HepG2 (cell line): ENCODE data around the gene BATF2. TPM values are rescaled to one million over a fixed set of nuclear protein-coding genes. Genes with fewer than 3 reads are reported as not detected.
A peak's percentile ranks its signal among the peaks of the same experiment; 100 is the strongest.

Experiments used
- GATAD2A ChIP-seq: IDR thresholded peaks from 2 replicates; pipeline ENCODE4 v1.6.1; 2016
- HOXA3 ChIP-seq: sonication (generic); formaldehyde crosslinking; IDR thresholded peaks from 2 replicates; pipeline ENCODE4 v1.5.0; 2020; ENCODE audit warnings: missing genetic modification reagents
- KDM5B ChIP-seq: sonication (generic); formaldehyde crosslinking; IDR thresholded peaks from 2 replicates; pipeline ENCODE4 v1.4.0; 2020; ENCODE audit warnings: missing genetic modification reagents, mild to moderate bottlenecking, borderline replicate concordance
- NR2F1 ChIP-seq, 2 experiments: fragments of 450-650 bp in 1 of 2; formaldehyde crosslinking in 1 of 2; IDR thresholded peaks; 2 replicates each; pipeline versions ENCODE4 v1.5.0 to v1.6.1; 2016 to 2020; ENCODE audit warnings: mild to moderate bottlenecking in 1 of 2, missing compliant biosample characterization in 1 of 2, missing genetic modification reagents in 1 of 2, moderate library complexity in 1 of 2
- RFX1 ChIP-seq: fragments of 450-650 bp; IDR thresholded peaks from 2 replicates; pipeline ENCODE4 v1.6.1; 2017
- SIN3A ChIP-seq: IDR thresholded peaks from 2 replicates; pipeline ENCODE4 v1.6.1; 2011; ENCODE audit warnings: low read depth, mild to moderate bottlenecking, control low read depth, low read length, borderline replicate concordance
- TBL1XR1 ChIP-seq: fragments of 150-350 bp; IDR thresholded peaks from 2 replicates; pipeline ENCODE4 v1.6.1; 2014; ENCODE audit warnings: borderline replicate concordance, low read length; ENCODE audit not compliant: partially characterized antibody
- ZNF446 ChIP-seq: sonication (generic); formaldehyde crosslinking; IDR thresholded peaks from 2 replicates; pipeline ENCODE4 v1.5.0; 2020; ENCODE audit warnings: mild to moderate bottlenecking, missing genetic modification reagents
- ZNF605 ChIP-seq: sonication (generic); formaldehyde crosslinking; IDR thresholded peaks from 2 replicates; pipeline ENCODE4 v1.8.0; 2022; ENCODE audit warnings: mild to moderate bottlenecking, missing genetic modification reagents
- ZNF776 ChIP-seq: sonication (generic); formaldehyde crosslinking; IDR thresholded peaks from 2 replicates; pipeline ENCODE4 v1.4.0; 2020; ENCODE audit warnings: mild to moderate bottlenecking, missing genetic modification reagents
- ZSCAN25 ChIP-seq: sonication (generic); formaldehyde crosslinking; IDR thresholded peaks from 2 replicates; pipeline ENCODE4 v1.8.0; 2022; ENCODE audit warnings: mild to moderate bottlenecking, missing genetic modification reagents
- polyA plus RNA-seq, 8 experiments: library from polyadenylated mRNA; depleted of rRNA in 3 of 8; stranded (reverse) in 7 of 8; unstranded in 1 of 8; fragments of >200 nt; fragmentation: Illumina TruSeq in 4 of 8; extraction: Trizol in 4 of 8; gene quantifications; 2 replicates each; pipeline versions ENCODE4 v1.2.1 to v1.2.3, GENCODE V29; 2011 to 2016; ENCODE audit warnings: low read depth in 4 of 8, missing spikeins in 1 of 8, mixed read lengths in 1 of 8; ENCODE audit not compliant: insufficient read depth in 1 of 8
- total RNA-seq, 5 experiments: library from RNA; depleted of rRNA; stranded (reverse); fragments of >200 nt; fragmentation: Illumina TruSeq; extraction: Trizol; gene quantifications; 2 replicates each; pipeline ENCODE4 v1.2.3, GENCODE V29; 2016; ENCODE audit warnings: low read depth in 1 of 5
- TF ChIP-seq, protein P1 (sequence below): sonication (generic); formaldehyde crosslinking; IDR thresholded peaks from 2 replicates; pipeline ENCODE4 v1.5.0; 2020; ENCODE audit warnings: mild to moderate bottlenecking, missing genetic modification reagents
- TF ChIP-seq, protein P2 (sequence below): sonication (generic); formaldehyde crosslinking; IDR thresholded peaks from 2 replicates; pipeline ENCODE4 v1.8.1; 2023; ENCODE audit warnings: missing genetic modification reagents, mild to moderate bottlenecking, borderline replicate concordance
- TF ChIP-seq, protein P3 (sequence below): IDR thresholded peaks from 2 replicates; pipeline ENCODE4 v1.6.1; 2016; ENCODE audit warnings: missing genetic modification reagents, missing compliant biosample characterization
- TF ChIP-seq, protein P4 (sequence below): sonication (generic); formaldehyde crosslinking; IDR thresholded peaks from 2 replicates; pipeline ENCODE4 v1.4.0; 2020; ENCODE audit warnings: missing genetic modification reagents
- TF ChIP-seq, protein P5 (sequence below): sonication (generic); formaldehyde crosslinking; IDR thresholded peaks from 2 replicates; pipeline ENCODE4 v1.5.0; 2020; ENCODE audit warnings: missing genetic modification reagents
- TF ChIP-seq, protein P6 (sequence below): sonication (generic); formaldehyde crosslinking; IDR thresholded peaks from 2 replicates; pipeline ENCODE4 v1.4.0; 2020; ENCODE audit warnings: mild to moderate bottlenecking, low read depth, missing genetic modification reagents

The BATF2 gene
- total and polyA plus RNA-seq, 2 of the 13 experiments (the other 11 are each of a cell fraction or from before 2014, with no cell fraction given): 2.8 to 3.9 TPM

DNA sequence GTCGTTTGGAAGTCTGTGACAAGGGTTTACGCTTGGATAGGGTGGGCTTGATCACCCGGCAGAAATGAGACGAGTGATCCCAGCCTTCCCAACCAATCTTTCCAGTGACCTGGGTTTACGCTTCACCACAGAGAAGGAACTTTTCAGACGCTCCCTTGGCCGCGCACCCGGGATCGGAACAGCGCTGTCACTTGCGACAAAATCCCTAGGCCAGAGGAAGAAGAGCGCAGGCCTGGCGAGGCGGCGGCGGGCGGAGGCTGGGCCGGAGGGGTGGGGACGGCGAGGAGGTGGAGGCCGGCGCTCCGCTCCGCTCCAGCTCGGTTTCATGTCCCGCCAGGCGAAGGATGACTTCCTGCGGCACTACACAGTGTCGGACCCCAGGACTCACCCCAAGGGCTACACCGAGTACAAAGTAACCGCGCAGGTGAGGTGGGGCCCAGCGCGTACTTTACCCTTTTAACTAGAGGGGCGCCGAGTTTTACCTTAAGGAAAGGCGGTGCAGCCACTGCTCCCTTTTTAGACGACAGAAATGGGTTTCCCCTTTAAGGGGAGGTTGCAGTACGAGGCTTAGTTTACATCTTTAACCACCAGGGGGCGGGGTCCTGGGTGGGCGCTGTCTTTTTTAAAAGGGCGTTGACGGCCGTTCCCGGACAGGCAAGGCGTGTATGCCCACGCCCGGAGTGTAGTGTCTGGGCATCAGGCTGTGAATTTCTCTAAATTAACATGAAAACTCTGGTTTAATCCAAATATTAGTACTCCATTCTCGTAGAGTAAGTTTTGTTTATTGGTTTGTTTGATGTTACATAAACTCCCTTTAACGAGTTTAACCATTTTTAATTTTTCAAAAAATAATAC is 30.7 kb upstream of the BATF2 start, which contains the start of gene SNX15 (continued):
- peak; percentile 80 for TF ChIP-seq HOXA3 (CRISPR knock-in tag)
- TF ChIP-seq, protein P1, sequence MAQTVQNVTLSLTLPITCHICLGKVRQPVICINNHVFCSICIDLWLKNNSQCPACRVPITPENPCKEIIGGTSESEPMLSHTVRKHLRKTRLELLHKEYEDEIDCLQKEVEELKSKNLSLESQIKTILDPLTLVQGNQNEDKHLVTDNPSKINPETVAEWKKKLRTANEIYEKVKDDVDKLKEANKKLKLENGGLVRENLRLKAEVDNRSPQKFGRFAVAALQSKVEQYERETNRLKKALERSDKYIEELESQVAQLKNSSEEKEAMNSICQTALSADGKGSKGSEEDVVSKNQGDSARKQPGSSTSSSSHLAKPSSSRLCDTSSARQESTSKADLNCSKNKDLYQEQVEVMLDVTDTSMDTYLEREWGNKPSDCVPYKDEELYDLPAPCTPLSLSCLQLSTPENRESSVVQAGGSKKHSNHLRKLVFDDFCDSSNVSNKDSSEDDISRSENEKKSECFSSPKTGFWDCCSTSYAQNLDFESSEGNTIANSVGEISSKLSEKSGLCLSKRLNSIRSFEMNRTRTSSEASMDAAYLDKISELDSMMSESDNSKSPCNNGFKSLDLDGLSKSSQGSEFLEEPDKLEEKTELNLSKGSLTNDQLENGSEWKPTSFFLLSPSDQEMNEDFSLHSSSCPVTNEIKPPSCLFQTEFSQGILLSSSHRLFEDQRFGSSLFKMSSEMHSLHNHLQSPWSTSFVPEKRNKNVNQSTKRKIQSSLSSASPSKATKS: no peak
- TF ChIP-seq, protein P2, sequence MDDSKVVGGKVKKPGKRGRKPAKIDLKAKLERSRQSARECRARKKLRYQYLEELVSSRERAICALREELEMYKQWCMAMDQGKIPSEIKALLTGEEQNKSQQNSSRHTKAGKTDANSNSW (CRISPR knock-in tag): no peak
- TF ChIP-seq ZSCAN25 (CRISPR knock-in tag): peak; percentile 86
- TF ChIP-seq ZNF446: no peak
- TF ChIP-seq, protein P3, sequence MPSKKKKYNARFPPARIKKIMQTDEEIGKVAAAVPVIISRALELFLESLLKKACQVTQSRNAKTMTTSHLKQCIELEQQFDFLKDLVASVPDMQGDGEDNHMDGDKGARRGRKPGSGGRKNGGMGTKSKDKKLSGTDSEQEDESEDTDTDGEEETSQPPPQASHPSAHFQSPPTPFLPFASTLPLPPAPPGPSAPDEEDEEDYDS (CRISPR knock-in tag): peak; percentile 33; the same call in 1 of the 2 replicates
- TF ChIP-seq RFX1: no peak
- TF ChIP-seq ZNF605 (CRISPR knock-in tag): peak; percentile 89
- no peak for TF ChIP-seq ZNF776
- TF ChIP-seq, protein P4, sequence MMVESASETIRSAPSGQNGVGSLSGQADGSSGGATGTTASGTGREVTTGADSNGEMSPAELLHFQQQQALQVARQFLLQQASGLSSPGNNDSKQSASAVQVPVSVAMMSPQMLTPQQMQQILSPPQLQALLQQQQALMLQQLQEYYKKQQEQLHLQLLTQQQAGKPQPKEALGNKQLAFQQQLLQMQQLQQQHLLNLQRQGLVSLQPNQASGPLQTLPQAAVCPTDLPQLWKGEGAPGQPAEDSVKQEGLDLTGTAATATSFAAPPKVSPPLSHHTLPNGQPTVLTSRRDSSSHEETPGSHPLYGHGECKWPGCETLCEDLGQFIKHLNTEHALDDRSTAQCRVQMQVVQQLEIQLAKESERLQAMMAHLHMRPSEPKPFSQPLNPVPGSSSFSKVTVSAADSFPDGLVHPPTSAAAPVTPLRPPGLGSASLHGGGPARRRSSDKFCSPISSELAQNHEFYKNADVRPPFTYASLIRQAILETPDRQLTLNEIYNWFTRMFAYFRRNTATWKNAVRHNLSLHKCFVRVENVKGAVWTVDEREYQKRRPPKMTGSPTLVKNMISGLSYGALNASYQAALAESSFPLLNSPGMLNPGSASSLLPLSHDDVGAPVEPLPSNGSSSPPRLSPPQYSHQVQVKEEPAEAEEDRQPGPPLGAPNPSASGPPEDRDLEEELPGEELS (CRISPR knock-in tag): no peak
- TF ChIP-seq GATAD2A (CRISPR knock-in tag): 0 out of 2 replicates have a peak, but pooled peaks have one; percentile 19
- no peak for TF ChIP-seq TBL1XR1
- peak; percentile 90; the same call in 1 of the 2 replicates for TF ChIP-seq KDM5B (CRISPR knock-in tag)
- TF ChIP-seq NR2F1 (CRISPR knock-in tag; IDR thresholded peaks at IDR 0.05): no peak
- TF ChIP-seq, protein P5, sequence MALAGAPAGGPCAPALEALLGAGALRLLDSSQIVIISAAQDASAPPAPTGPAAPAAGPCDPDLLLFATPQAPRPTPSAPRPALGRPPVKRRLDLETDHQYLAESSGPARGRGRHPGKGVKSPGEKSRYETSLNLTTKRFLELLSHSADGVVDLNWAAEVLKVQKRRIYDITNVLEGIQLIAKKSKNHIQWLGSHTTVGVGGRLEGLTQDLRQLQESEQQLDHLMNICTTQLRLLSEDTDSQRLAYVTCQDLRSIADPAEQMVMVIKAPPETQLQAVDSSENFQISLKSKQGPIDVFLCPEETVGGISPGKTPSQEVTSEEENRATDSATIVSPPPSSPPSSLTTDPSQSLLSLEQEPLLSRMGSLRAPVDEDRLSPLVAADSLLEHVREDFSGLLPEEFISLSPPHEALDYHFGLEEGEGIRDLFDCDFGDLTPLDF (CRISPR knock-in tag): peak; percentile 57; the same call in 1 of the 2 replicates
- no peak; the same call in 1 of the 2 replicates for TF ChIP-seq SIN3A
- TF ChIP-seq, protein P6, sequence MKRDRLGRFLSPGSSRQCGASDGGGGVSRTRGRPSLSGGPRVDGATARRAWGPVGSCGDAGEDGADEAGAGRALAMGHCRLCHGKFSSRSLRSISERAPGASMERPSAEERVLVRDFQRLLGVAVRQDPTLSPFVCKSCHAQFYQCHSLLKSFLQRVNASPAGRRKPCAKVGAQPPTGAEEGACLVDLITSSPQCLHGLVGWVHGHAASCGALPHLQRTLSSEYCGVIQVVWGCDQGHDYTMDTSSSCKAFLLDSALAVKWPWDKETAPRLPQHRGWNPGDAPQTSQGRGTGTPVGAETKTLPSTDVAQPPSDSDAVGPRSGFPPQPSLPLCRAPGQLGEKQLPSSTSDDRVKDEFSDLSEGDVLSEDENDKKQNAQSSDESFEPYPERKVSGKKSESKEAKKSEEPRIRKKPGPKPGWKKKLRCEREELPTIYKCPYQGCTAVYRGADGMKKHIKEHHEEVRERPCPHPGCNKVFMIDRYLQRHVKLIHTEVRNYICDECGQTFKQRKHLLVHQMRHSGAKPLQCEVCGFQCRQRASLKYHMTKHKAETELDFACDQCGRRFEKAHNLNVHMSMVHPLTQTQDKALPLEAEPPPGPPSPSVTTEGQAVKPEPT (CRISPR knock-in tag): peak; percentile 88; the same call in 1 of the 2 replicates
